A673 (cell line): ENCODE results near the gene WWC1.

ENCODE experiments used
- CTCF ChIP-seq: fragments of 300-800, 200-600 bp; sonication (generic); conservative IDR thresholded peaks from 2 replicates; pipeline ENCODE4 v1.5.1; 2017; ENCODE audit warnings: low read depth, mild to moderate bottlenecking, antibody characterized with exemption, low read length, moderate library complexity, mixed read lengths
- EZH2 ChIP-seq: fragments of 200-600 bp; sonication (generic); IDR thresholded peaks from 2 replicates; pipeline ENCODE4 v1.6.1; 2017; ENCODE audit warnings: borderline replicate concordance, low read depth, mild to moderate bottlenecking, mixed read lengths, antibody characterized with exemption, low read length; ENCODE audit not compliant: poor library complexity, severe bottlenecking

GRCh38 chr5:168339109-168339771, 47.8 kb downstream of the WWC1 start:
- TF ChIP-seq CTCF (peak; percentile 27; the same call in 1 of the 2 replicates), EZH2 (no peak)
